Erythroblast (primary cell): ENCODE results near the gene MYH8.

Experiments
- GATA1 ChIP-seq: IDR thresholded peaks from 2 replicates; pipeline ENCODE4 v1.6.1; 2011; ENCODE audit warnings: low read depth, mild to moderate bottlenecking, control low read depth, low read length, moderate library complexity
- POLR2A ChIP-seq: IDR thresholded peaks from 2 replicates; pipeline ENCODE4 v1.6.1; 2011; ENCODE audit warnings: mild to moderate bottlenecking, low read length

DNA sequence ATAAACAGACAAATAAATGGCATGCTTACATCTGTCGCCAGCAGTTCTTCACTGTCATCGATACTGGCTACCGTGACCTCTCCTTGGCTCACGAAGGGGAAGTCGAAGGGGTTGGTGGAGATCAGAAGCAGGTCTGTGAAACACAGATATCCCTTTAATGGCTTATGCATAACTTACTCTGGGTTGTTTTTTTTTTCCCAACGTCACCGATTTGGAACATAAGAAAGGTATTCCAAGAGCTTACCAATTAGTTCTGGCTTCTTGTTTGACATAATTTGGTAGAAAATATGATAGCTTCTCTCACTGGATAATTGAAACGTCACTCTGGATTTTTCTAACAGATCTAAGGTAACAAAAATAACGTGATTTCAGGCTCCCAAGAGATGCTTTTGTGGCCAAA lies 67.1 kb downstream of the MYH8 start:
- TF ChIP-seq POLR2A (no peak), GATA1 (no peak)
